Jurkat, Clone E6-1 (cell line): ENCODE measurements around the gene STEAP1.
"Not testable (repeated sequence)": the region's sequence is repeated elsewhere in the genome, so short reads cannot be mapped to it uniquely, and the experiment has no call there.

Experiments
- DNase-seq: peaks from one replicate; pipeline ENCODE4 v3.0.0-alpha.2; 2011; ENCODE audit warnings: low read depth, low spot score
- H3K4me3 ChIP-seq: 2 replicates; pipeline ENCODE4 v1.5.1; 2011; ENCODE audit warnings: mild to moderate bottlenecking, low read length, control low read depth, moderate library complexity

STEAP1 gene

GRCh38 chr7:90172121-90172520 is 17.9 kb downstream of the STEAP1 start:
- no peak overlapping the region for H3K4me3 ChIP-seq
- DNase-seq: no peak

GRCh38 chr7:90172624-90173023 is 18.4 kb downstream of the STEAP1 start:
- DNase-seq: no peak
- no peak overlapping the region for H3K4me3 ChIP-seq

GRCh38 chr7:90173127-90173844 is 19.0 kb downstream of the STEAP1 start:
- no peak for DNase-seq
- H3K4me3 ChIP-seq: no peak overlapping the region

GRCh38 chr7:90175667-90176066 is 21.4 kb downstream of the STEAP1 start:
- DNase-seq: no peak
- no peak overlapping the region for H3K4me3 ChIP-seq

GRCh38 chr7:90176195-90176594 is 21.9 kb downstream of the STEAP1 start:
- DNase-seq: no peak
- no peak overlapping the region for H3K4me3 ChIP-seq

- DNase-seq: no peak
- no peak overlapping the region for H3K4me3 ChIP-seq
Measured at GRCh38 chr7:90178166-90178565, 23.9 kb downstream of the STEAP1 start.

GRCh38 chr7:90178679-90179278 is 24.5 kb downstream of the STEAP1 start:
- no peak for DNase-seq
- no peak overlapping the region for H3K4me3 ChIP-seq

- DNase-seq: no peak
- no peak overlapping the region for H3K4me3 ChIP-seq
Measured at GRCh38 chr7:90180011-90180585, 25.8 kb downstream of the STEAP1 start.

GRCh38 chr7:90180649-90181048 is 26.4 kb downstream of the STEAP1 start:
- DNase-seq: no peak
- H3K4me3 ChIP-seq: no peak overlapping the region

- H3K4me3 ChIP-seq: no peak overlapping the region
- DNase-seq: no peak
Measured at GRCh38 chr7:90181485-90181884, 27.2 kb downstream of the STEAP1 start.

- not testable (repeated sequence) for H3K4me3 ChIP-seq, DNase-seq
Measured at GRCh38 chr7:90186290-90186689, 32.0 kb downstream of the STEAP1 start.

- no peak for DNase-seq
- no peak overlapping the region for H3K4me3 ChIP-seq
Measured at GRCh38 chr7:90187507-90188050, 33.3 kb downstream of the STEAP1 start.

- DNase-seq: no peak
- no peak overlapping the region for H3K4me3 ChIP-seq
Measured at GRCh38 chr7:90188281-90188680, 34.0 kb downstream of the STEAP1 start.

GRCh38 chr7:90190995-90191394 is 36.7 kb downstream of the STEAP1 start:
- H3K4me3 ChIP-seq: no peak overlapping the region
- no peak for DNase-seq

GRCh38 chr7:90191648-90192047 is 37.4 kb downstream of the STEAP1 start:
- no peak for DNase-seq
- no peak overlapping the region for H3K4me3 ChIP-seq

GRCh38 chr7:90192876-90193750 is 38.8 kb downstream of the STEAP1 start:
- no peak overlapping the region for H3K4me3 ChIP-seq
- no peak for DNase-seq

GRCh38 chr7:90194911-90195809 is 40.9 kb downstream of the STEAP1 start:
- no peak overlapping the region for H3K4me3 ChIP-seq
- DNase-seq: no peak

GRCh38 chr7:90201500-90202195 is 47.4 kb downstream of the STEAP1 start:
- no peak overlapping the region for H3K4me3 ChIP-seq
- DNase-seq: no peak
